Activated T-helper 17 cell treated with anti-CD3 and anti-CD28 coated beads, Interleukin-2, amount 50 U/mL, for 72 hours (primary cell): Measurements from ENCODE around the gene CLMN. TPM values are rescaled to one million over a fixed set of nuclear protein-coding genes. Genes with fewer than 3 reads are reported as not detected.
"Not testable (repeated sequence)": the region's sequence is repeated elsewhere in the genome, so short reads cannot be mapped to it uniquely, and the experiment has no call there.

ENCODE experiments used
- ATAC-seq: fragments of 150-1000 bp; cut with Tn5 transposase; replicated peaks from 2 replicates; pipeline ENCODE4 v1.10.0; 2021; ENCODE audit warnings: mild to moderate bottlenecking, moderate library complexity
- H3K27ac Mint-ChIP-seq: one replicate; pipeline ENCODE4 v1.8.0; 2022; ENCODE audit warnings: mixed read lengths
- H3K27me3 Mint-ChIP-seq: one replicate; pipeline ENCODE4 v1.8.0; 2022; ENCODE audit warnings: mixed read lengths
- H3K36me3 Mint-ChIP-seq: one replicate; pipeline ENCODE4 v1.8.0; 2022; ENCODE audit warnings: low read depth, mild to moderate bottlenecking, mixed read lengths
- H3K4me1 Mint-ChIP-seq: one replicate; pipeline ENCODE4 v1.8.0; 2022; ENCODE audit warnings: mixed read lengths
- H3K4me3 Mint-ChIP-seq: one replicate; pipeline ENCODE4 v1.8.0; 2022; ENCODE audit warnings: mild to moderate bottlenecking, mixed read lengths
- H3K9me3 Mint-ChIP-seq: one replicate; pipeline ENCODE4 v1.8.0; 2022; ENCODE audit warnings: mixed read lengths
- total RNA-seq, 2 donors: library from RNA; stranded (reverse); gene quantifications; one replicate each; pipeline ENCODE4 v1.2.3, GENCODE V29; 2022

The CLMN gene
- total RNA-seq, 2 donors from 2014 or later, result 0.95 to 5.3 TPM

GRCh38 chr14:95189367-95190132 lies 130.2 kb downstream of the CLMN start:
- Mint-ChIP-seq H3K4me3 (no peak overlapping the region), H3K27ac (no peak overlapping the region), H3K9me3 (no peaks in the 10 kb centered on the region), H3K27me3 (peaks cover 25% of the 10 kb centered on the region), H3K4me1 (no peaks in the 10 kb centered on the region), H3K36me3 (no peaks in the 10 kb centered on the region)
- ATAC-seq, result no peak

GRCh38 chr14:95188380-95188779 lies 131.3 kb downstream of the CLMN start:
- Mint-ChIP-seq H3K27me3 (peaks cover 29% of the 10 kb centered on the region), H3K4me1 (no peaks in the 10 kb centered on the region), H3K36me3 (no peaks in the 10 kb centered on the region), H3K4me3 (no peak overlapping the region), H3K27ac (no peak overlapping the region), H3K9me3 (no peaks in the 10 kb centered on the region)
- no peak for ATAC-seq

GRCh38 chr14:95185767-95186392 lies 133.8 kb downstream of the CLMN start:
- Mint-ChIP-seq H3K27ac (no peak overlapping the region), H3K4me1 (no peaks in the 10 kb centered on the region), H3K27me3 (peaks cover 38% of the 10 kb centered on the region), H3K36me3 (no peaks in the 10 kb centered on the region), H3K4me3 (no peak overlapping the region), H3K9me3 (no peaks in the 10 kb centered on the region)
- no peak for ATAC-seq

- H3K36me3 Mint-ChIP-seq, result no peaks in the 10 kb centered on the region
- no peak overlapping the region for H3K4me3 Mint-ChIP-seq
- no peak overlapping the region for H3K27ac Mint-ChIP-seq
- peaks cover 40% of the 10 kb centered on the region for H3K27me3 Mint-ChIP-seq
- H3K4me1 Mint-ChIP-seq, result no peaks in the 10 kb centered on the region
- H3K9me3 Mint-ChIP-seq, result no peaks in the 10 kb centered on the region
- no peak for ATAC-seq
These were observed 134.5 kb downstream of the CLMN start for GRCh38 chr14:95185033-95185766.

GRCh38 chr14:95184413-95184790 lies 135.3 kb downstream of the CLMN start:
- Mint-ChIP-seq H3K9me3 (no peaks in the 10 kb centered on the region), H3K27me3 (peaks cover 40% of the 10 kb centered on the region), H3K27ac (no peak overlapping the region), H3K36me3 (no peaks in the 10 kb centered on the region), H3K4me3 (no peak overlapping the region), H3K4me1 (no peaks in the 10 kb centered on the region)
- ATAC-seq, result no peak

GRCh38 chr14:95183532-95184412 lies 135.9 kb downstream of the CLMN start:
- no peak for ATAC-seq

GRCh38 chr14:95183082-95183481 lies 136.6 kb downstream of the CLMN start:
- ATAC-seq, result no peak
- Mint-ChIP-seq H3K4me1 (no peaks in the 10 kb centered on the region), H3K9me3 (no peaks in the 10 kb centered on the region), H3K4me3 (no peak overlapping the region), H3K36me3 (no peaks in the 10 kb centered on the region), H3K27me3 (peaks cover 41% of the 10 kb centered on the region), H3K27ac (no peak overlapping the region)

More at GRCh38 chr14:95183532-95184412, 135.9 kb downstream of the CLMN start:
- Mint-ChIP-seq H3K9me3 (no peaks in the 10 kb centered on the region), H3K4me3 (no peak overlapping the region), H3K27ac (no peak overlapping the region), H3K4me1 (no peaks in the 10 kb centered on the region), H3K36me3 (no peaks in the 10 kb centered on the region), H3K27me3 (peaks cover 42% of the 10 kb centered on the region)

GRCh38 chr14:95182379-95182778 lies 137.3 kb downstream of the CLMN start:
- no peaks in the 10 kb centered on the region for H3K9me3 Mint-ChIP-seq
- no peaks in the 10 kb centered on the region for H3K36me3 Mint-ChIP-seq
- H3K27me3 Mint-ChIP-seq, result peaks cover 38% of the 10 kb centered on the region
- H3K27ac Mint-ChIP-seq, result no peak overlapping the region
- no peaks in the 10 kb centered on the region for H3K4me1 Mint-ChIP-seq
- no peak overlapping the region for H3K4me3 Mint-ChIP-seq
- ATAC-seq, result no peak

- no peak for ATAC-seq
- no peak overlapping the region for H3K4me3 Mint-ChIP-seq
- no peaks in the 10 kb centered on the region for H3K36me3 Mint-ChIP-seq
- H3K9me3 Mint-ChIP-seq, result no peaks in the 10 kb centered on the region
- H3K27me3 Mint-ChIP-seq, result peaks cover 32% of the 10 kb centered on the region
- H3K27ac Mint-ChIP-seq, result no peak overlapping the region
- H3K4me1 Mint-ChIP-seq, result no peaks in the 10 kb centered on the region
These were observed 138.6 kb downstream of the CLMN start for GRCh38 chr14:95180966-95181741.

- not testable (repeated sequence) for H3K27ac Mint-ChIP-seq, ATAC-seq, H3K4me1 Mint-ChIP-seq, H3K9me3 Mint-ChIP-seq, H3K36me3 Mint-ChIP-seq, H3K27me3 Mint-ChIP-seq, H3K4me3 Mint-ChIP-seq
These were observed 144.0 kb downstream of the CLMN start for GRCh38 chr14:95175670-95176069.

GRCh38 chr14:95174184-95174792 lies 145.4 kb downstream of the CLMN start:
- Mint-ChIP-seq H3K4me3 (no peak overlapping the region), H3K27me3 (peaks cover 4% of the 10 kb centered on the region), H3K9me3 (no peaks in the 10 kb centered on the region), H3K27ac (no peak overlapping the region), H3K36me3 (no peaks in the 10 kb centered on the region), H3K4me1 (no peaks in the 10 kb centered on the region)
- ATAC-seq, result no peak

- Mint-ChIP-seq H3K27ac (no peak overlapping the region), H3K9me3 (no peaks in the 10 kb centered on the region), H3K4me1 (no peaks in the 10 kb centered on the region), H3K4me3 (no peak overlapping the region), H3K27me3 (no peaks in the 10 kb centered on the region), H3K36me3 (no peaks in the 10 kb centered on the region)
- no peak for ATAC-seq
These were observed 146.2 kb downstream of the CLMN start for GRCh38 chr14:95173518-95173917.

GRCh38 chr14:95167177-95167576 lies 152.5 kb downstream of the CLMN start:
- Mint-ChIP-seq H3K36me3 (no peaks in the 10 kb centered on the region), H3K9me3 (peaks cover 9% of the 10 kb centered on the region), H3K4me1 (no peaks in the 10 kb centered on the region), H3K4me3 (no peak overlapping the region), H3K27ac (no peak overlapping the region), H3K27me3 (no peaks in the 10 kb centered on the region)
- no peak for ATAC-seq
